Stomach (tissue), 4 donors: ENCODE data around the gene LPAR5.

Experiments
- CTCF ChIP-seq, 7 experiments: fragments of 450-650 bp in 4 of 7; fragments of 200-600 bp in 3 of 7; sonication (generic) in 3 of 7; IDR thresholded peaks; one replicate each; pipeline ENCODE4 v1.5.1; 2016 to 2019; ENCODE audit warnings: antibody characterized with exemption in 7 of 7, control low read depth in 2 of 7, mild to moderate bottlenecking in 1 of 7
- POLR2A ChIP-seq, 4 donors: fragments of 450-650 bp; IDR thresholded peaks; one replicate each; pipeline ENCODE4 v1.6.1; 2016; ENCODE audit warnings: antibody characterized with exemption in 4 of 4, control low read depth in 2 of 4, mild to moderate bottlenecking in 1 of 4, moderate library complexity in 1 of 4

GRCh38 chr12:6575648-6576047, 60.1 kb downstream of the LPAR5 start:
- TF ChIP-seq CTCF (IDR thresholded peaks at IDR 0.05), result no peak
- no peak for TF ChIP-seq POLR2A (IDR thresholded peaks at IDR 0.05)
